HG03103 (cell line): ENCODE measurements around the gene SRCIN1.

Experiments used
- ATAC-seq: cut with Tn5 transposase; IDR thresholded peaks from one replicate; pipeline ENCODE4 v1.9.1; 2021; ENCODE audit warnings: low read depth; ENCODE audit not compliant: unreplicated experiment

SRCIN1 gene

GRCh38 chr17:38566666-38567031 lies 39.1 kb downstream of the SRCIN1 start:
- ATAC-seq: no peak

DNA sequence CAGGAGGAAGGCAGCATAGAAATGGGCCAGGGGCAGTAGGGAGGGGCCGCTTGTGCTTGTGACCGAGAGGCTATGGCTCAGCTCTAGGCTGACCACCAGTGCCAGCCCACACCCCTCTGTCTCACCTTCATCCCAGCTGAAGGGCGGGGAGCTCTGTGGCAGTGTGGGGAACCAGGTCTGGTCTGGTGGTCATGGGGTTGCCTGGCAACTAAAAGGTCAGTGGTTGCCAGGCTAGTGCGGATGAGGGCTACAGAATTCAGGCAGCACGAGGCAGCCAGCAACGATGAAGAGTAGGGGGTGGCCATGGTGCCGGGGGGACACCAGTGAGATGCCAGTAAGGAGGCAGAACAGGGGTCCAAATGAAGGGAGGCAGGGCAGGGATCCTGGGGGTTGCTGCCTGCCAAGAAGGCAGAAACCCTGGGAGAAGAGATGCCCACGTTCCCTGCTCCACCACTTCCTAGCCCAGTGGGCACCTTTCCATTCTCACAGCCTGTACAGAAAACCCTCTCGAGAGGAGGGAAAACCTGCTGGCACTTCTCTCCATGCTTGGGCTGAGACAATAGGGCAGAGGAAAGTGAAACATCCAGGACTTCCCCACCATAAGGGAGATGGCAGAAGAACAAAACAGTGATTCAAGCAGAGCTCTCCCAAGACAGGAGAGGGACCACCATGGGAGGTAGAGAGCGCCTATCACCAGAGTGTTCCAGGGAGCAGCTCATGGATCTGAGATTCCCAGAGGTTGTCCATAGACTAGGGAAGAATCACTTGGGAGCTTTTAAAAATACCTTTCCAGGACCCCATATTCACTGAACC lies 39.7 kb downstream of the SRCIN1 start:
- no peak for ATAC-seq

- ATAC-seq: no peak
Measured at GRCh38 chr17:38564869-38565268, 40.9 kb downstream of the SRCIN1 start.

- no peak for ATAC-seq
Measured at GRCh38 chr17:38564254-38564837, 41.4 kb downstream of the SRCIN1 start.

GRCh38 chr17:38563362-38564253 lies 42.1 kb downstream of the SRCIN1 start:
- ATAC-seq: no peak

DNA sequence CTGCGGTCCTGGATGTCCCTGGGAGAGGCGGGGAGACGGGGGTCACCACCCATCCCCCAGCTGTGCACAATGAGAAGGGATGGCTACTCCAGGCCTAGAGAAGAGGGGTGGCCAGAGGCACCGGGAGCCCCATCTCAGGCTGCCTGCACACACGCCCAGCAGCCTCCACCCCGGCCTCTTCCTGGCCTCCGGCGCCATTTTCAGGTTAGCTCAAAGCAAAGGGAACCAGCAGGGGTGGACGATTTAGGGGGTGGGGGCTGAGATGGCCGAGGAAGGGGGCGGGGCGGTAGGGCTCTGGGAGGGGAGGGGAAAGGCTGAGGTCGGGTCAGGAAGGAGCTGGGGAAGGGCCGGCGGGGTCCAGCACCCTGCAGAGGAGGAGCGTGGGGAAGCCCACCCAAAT lies 42.8 kb downstream of the SRCIN1 start:
- no peak for ATAC-seq

DNA sequence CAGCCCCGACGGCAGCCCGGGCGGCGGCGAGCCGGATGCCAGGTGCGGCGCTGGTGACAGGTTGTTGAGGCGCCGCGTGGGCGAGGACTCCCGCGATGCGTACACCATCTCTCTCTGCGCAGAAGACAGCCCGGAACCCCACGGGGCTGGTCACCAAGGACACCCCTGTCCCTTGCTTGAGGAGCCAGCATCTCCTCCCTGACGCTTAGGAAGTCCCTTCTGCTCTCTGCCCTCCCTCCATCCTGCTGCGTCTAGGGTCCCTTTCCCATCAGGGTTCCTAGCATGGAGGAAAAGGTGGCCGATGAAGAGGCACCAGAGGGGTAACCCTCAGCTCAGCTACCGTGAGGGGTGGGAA lies 43.6 kb downstream of the SRCIN1 start:
- no peak for ATAC-seq

DNA sequence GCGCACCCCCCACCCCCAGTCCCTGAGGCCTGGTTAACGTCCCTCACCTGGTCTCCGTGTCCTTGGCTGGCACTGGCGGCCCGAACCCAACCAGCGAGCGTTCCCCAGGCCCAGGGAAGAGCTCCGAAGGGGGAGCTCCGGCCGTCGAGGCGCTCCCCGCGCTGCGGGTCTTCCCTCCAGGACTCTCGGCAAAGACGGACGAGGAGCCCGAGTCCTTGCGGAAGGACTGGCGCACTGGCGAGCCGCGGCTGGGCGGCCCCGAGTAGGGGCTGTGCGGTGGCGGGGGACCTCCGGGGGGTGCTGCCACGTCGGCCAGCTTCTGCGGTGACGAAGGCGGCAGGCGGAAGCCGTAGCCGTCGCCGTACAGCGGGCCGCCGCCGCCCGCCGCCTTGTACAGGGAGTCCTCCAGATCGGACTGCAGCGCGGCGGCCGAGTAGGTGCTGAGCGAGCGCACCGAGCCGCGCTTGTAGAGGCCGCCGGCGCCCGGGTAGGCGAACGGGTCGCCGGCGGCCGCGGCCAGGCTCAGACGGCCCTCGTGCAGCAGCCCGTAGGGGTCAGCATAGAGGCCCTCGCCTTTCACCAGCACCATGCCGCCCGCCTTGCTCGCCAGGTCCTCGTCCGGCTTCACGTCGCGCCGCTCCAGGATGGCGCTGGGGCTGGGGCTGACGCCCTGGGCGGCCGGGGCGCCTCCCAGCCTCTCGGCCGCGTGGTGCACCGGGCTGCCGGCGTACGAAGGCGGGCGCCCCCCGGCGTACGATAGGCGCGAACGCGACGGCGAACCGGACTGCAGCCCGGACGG lies 44.1 kb downstream of the SRCIN1 start:
- ATAC-seq: no peak

DNA sequence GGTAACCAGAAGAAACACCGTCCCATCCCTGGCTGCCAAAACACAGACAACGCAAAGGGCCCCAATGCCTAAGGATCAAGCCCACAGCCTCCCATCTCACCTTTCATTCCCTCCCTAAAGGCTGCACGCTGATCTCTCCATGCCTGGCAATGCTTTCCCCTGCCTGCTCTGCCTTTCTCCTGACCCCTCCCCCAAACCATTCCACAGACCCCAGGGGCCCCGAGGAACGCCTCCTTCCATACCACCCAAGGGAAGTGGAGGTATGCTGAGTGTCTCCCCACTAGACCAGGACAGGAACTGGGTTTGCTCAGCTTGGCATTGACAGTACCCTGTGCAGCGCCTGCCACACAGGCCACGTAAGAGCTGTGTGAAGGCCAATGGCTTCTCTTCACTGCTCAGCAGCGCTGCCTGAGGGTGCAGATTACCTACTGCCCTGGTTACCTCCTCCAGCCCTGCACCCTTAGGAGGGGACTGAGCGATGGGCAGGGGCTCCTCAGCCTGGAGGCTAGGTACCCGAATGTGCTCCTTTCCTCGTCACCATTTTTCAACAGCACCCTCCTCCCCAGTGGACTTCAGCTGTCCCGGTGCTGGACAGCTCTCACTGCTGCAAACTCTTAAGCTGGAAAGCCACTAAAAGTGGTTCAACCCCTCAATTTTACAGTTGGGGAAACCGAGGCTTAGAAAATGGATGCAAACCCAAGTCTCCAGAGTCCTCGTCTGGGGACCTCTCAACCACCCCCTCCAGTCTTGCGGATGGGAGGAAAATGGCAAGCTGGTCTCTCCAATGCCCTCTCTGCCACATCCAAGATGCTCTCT lies 45.0 kb downstream of the SRCIN1 start:
- no peak for ATAC-seq

GRCh38 chr17:38559880-38560230 lies 45.9 kb downstream of the SRCIN1 start:
- no peak for ATAC-seq

DNA sequence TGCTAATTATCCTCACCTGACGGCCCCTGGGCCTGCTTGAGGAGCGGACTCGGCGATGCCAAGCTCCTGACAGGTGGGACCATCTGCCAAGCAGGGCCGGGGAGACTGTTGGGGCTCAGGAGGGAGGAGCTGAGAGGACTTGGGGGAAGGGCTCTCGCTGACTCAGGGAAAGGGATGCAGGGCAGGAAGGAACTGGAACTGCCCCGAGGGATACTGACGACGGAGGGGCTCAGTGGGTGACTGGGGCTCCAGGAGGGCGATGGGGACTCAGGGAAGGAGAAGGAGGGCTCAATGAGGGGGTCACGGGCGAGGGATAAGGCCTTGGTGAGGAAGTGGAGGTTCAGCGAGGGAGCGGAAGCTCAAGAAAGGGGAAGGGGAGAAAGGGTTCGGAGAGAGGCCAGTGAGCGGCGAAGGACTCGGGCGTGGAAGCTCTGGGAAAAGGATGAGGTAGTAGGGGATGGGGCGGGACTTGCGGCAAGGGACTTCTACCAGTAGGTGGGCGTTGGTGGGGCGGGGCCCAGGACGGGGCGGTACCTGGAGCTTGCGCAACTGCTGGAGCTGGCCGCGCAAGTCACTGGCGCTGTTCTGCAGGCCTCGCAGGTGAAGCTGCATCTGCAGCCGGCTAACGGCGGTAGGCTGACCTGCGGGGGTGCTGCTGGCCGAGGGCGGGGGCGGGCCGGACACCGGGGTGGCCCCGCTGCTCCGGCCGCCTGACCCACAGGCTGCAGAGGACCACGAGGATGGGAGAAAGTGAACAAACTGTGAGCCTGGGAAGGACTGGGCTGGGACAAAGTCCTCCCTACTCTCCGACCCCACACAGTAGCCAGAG lies 46.5 kb downstream of the SRCIN1 start:
- no peak for ATAC-seq

DNA sequence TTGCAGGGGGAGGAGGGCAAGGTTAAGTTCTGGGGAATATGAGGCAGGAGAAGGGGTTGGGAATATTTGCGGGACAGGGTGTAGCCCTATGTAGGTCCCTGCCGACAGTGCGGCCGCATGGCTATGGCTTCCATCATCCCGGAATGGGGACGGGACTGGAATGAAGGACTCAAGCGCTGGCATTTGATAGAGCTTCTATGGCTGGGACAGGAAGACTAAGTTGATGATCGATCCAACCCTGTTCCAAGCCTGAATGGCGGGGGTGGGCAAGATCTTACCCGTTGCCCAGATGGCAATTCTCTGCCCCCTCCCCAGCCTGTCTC lies 47.1 kb downstream of the SRCIN1 start:
- no peak for ATAC-seq

GRCh38 chr17:38557836-38558727 lies 47.7 kb downstream of the SRCIN1 start:
- ATAC-seq: no peak

DNA sequence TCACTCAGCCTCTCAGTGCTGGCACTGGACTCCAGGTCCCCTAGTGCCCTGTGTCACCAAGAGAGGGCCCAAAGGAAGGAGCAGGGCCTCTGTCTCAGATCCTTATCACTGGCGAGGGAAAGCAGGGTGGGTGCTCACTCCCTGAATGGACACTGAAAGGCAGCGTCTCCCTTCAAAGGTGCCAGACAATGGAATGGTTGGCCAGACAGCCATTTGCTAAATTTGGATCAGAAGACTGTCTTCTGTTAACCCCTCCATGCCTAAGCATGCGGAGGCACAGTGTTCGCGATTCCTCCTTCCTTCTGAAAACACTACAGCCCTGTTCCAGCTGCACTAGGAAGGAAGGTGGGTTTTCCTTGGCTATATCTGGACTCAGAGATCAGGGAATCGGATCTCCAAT lies 48.4 kb downstream of the SRCIN1 start:
- ATAC-seq: no peak

DNA sequence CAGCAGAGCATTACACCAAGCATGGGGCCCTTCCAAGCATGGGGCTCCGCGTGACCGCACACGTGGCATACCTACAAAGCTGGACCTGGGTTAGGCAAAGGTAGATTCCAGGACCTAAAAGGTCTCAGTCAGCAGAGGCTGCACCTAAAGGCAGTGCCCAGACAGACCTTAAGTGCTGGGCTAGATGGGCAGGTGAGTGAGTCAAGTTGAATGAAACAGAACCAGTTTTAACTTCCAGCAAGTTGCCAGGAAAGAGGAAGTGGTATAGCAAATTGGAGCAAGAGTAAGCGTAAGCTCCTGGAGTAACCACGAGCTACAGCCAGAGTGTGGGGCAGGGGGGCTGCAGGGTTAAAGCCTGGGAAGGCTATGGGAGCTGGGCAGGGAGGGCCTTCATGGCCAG lies 49.5 kb downstream of the SRCIN1 start:
- ATAC-seq: no peak

- ATAC-seq: no peak
Measured at GRCh38 chr17:38554430-38555350, 51.1 kb downstream of the SRCIN1 start.

- ATAC-seq: no peak
Measured at GRCh38 chr17:38552343-38552742, 53.4 kb downstream of the SRCIN1 start.
